ENCODE measurements around the gene CCDC158. TPM values are rescaled to one million over a fixed set of nuclear protein-coding genes. Genes with fewer than 3 reads are reported as not detected.
A peak's percentile ranks its signal among the peaks of the same experiment; 100 is the strongest.

CCDC158 gene
- total and polyA plus RNA-seq, 11 donors = 0.01 to 0.75 (median 0.23) TPM; not detected in 2

DNA sequence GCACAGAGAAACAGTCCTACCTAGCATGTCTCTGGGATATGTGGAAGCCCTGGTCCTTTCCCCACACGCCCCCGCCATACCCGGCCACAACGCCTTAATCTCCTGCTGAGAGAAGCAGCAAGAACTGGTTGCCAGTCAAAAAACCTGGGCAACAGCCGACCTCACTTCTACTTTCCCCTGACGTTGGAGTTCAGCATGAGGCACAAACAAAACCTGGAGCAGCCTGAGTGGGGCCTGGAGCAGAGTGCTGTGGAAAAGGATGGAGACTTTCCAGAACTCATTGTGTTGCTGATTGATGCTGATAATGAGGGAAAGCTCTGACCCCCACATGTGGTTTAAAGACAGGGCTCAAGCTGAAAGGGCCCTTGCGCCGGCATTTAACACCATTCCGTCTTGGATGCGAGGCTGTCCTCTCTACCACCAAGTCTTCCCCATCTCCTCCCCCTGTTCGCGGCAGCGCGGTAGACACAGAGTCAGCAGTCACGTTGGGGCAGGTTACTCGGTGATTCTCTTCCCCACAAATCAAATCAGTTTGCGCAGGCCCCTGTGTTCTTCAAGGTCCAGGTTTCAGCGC, 666 bp downstream of the CCDC158 start:
- no peak for TF ChIP-seq POLR2A (IDR thresholded peaks at IDR 0.05)
- TF ChIP-seq, protein P1, sequence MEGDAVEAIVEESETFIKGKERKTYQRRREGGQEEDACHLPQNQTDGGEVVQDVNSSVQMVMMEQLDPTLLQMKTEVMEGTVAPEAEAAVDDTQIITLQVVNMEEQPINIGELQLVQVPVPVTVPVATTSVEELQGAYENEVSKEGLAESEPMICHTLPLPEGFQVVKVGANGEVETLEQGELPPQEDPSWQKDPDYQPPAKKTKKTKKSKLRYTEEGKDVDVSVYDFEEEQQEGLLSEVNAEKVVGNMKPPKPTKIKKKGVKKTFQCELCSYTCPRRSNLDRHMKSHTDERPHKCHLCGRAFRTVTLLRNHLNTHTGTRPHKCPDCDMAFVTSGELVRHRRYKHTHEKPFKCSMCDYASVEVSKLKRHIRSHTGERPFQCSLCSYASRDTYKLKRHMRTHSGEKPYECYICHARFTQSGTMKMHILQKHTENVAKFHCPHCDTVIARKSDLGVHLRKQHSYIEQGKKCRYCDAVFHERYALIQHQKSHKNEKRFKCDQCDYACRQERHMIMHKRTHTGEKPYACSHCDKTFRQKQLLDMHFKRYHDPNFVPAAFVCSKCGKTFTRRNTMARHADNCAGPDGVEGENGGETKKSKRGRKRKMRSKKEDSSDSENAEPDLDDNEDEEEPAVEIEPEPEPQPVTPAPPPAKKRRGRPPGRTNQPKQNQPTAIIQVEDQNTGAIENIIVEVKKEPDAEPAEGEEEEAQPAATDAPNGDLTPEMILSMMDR (IDR thresholded peaks at IDR 0.05) = no peak
- Histone ChIP-seq H3K4me1 (peaks cover 0 to 12% (median 3%) of the 10 kb centered on the region in 12 donors), H3K27ac (no peak overlapping the region), H3K4me3 (peak overlapping the region in 11 of 12 donors; percentile 49 to 67 (median 59)), H3K36me3 (no peaks in the 10 kb centered on the region), H3K9me3 (no peaks in the 10 kb centered on the region), H3K27me3 (peaks cover 0 to 14% (median 0%) of the 10 kb centered on the region in 9 donors)
- DNase-seq (peak in 1 of 5 donors; percentile 30), ATAC-seq (peak in 1 of 4 donors; percentile 36)
- 41 to 54% (median 43%) methylated on average over 18 of the region's 18 CpGs for WGBS, 4 donors
- intact Hi-C loops (cut with DNase I) = loop anchor here in 3 of 10 donors (5.0 to 10.0 kb wide), 3 partner anchors 165 to 245 kb away; partner anchors contain the start of gene FAM47E (in 1 of the 3)

GRCh38 chr4:76410636-76411035, 10.3 kb downstream of the CCDC158 start:
- no peak for ATAC-seq

DNA sequence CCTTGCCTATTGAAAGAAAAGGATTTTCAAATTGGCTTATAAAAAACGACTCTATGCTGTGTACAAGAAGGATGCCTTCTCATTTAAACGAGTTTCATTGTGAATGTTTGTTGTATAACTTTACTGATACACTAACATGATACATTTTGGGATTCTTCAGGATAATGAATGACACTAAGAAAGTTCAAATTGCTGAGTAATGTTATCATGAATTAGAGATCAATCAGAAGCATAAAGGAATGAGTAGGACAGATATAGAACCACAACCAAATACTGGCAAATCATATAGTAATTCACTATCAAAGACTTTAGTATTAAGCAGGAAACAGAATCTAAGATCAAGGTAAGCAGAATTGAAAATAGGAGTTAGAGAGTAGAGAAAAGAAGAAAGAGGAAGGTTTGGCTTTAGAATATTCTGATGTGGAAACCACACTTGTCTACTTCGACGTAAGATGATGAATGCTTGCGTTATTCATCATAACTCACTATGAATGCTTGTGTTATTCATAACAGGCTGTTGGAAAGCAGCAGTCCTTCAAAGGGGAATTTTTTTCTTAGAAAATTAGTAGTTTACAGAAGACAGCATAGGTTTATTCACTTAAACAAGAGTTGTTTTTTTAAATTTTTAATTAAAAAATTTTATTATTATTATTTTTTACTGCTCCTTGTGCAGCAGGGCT, 13.4 kb downstream of the CCDC158 start:
- 69 to 79% (median 74%) methylated on average over 5 of the region's 5 CpGs for WGBS, 4 donors
- H3K4me3 ChIP-seq = no peak overlapping the region
- TF ChIP-seq POLR2A (IDR thresholded peaks at IDR 0.05) = no peak
- TF ChIP-seq, protein P1 (IDR thresholded peaks at IDR 0.05) = no peak

More at GRCh38 chr4:76410636-76411035, 10.3 kb downstream of the CCDC158 start:
- H3K36me3 ChIP-seq = no peaks in the 10 kb centered on the region
- TF ChIP-seq, protein P1 (IDR thresholded peaks at IDR 0.05) = no peak
- TF ChIP-seq POLR2A (IDR thresholded peaks at IDR 0.05) = no peak
- H3K4me1 ChIP-seq = no peaks in the 10 kb centered on the region
- no peaks in the 10 kb centered on the region for H3K9me3 ChIP-seq
- 83 to 90% (median 89%) methylated on average over 3 of the region's 3 CpGs for WGBS, 4 donors
- no peak overlapping the region for H3K27ac ChIP-seq
- intact Hi-C loops (cut with DNase I) = no loop called here
- H3K27me3 ChIP-seq = no peaks in the 10 kb centered on the region
- H3K4me3 ChIP-seq = no peak overlapping the region
- no peak for DNase-seq

GRCh38 chr4:76406081-76406480, 14.9 kb downstream of the CCDC158 start:
- Histone ChIP-seq H3K36me3 (no peaks in the 10 kb centered on the region), H3K27me3 (no peaks in the 10 kb centered on the region), H3K4me3 (no peak overlapping the region), H3K27ac (no peak overlapping the region), H3K9me3 (no peaks in the 10 kb centered on the region), H3K4me1 (no peaks in the 10 kb centered on the region)
- intact Hi-C loops (cut with DNase I) = no loop called here
- ATAC-seq (no peak), DNase-seq (no peak)
- TF ChIP-seq, protein P1 (IDR thresholded peaks at IDR 0.05) = no peak
- TF ChIP-seq POLR2A (IDR thresholded peaks at IDR 0.05) = no peak
- WGBS, 4 donors = 78 to 91% (median 87%) methylated on average over 5 of the region's 5 CpGs

More for the DNA sequence above, 13.4 kb downstream of the CCDC158 start:
- DNase-seq (no peak), ATAC-seq (no peak)
- no peak overlapping the region for H3K27ac ChIP-seq
- H3K9me3 ChIP-seq = no peaks in the 10 kb centered on the region
- no peaks in the 10 kb centered on the region for H3K27me3 ChIP-seq
- intact Hi-C loops (cut with DNase I) = no loop called here
- no peaks in the 10 kb centered on the region for H3K4me1 ChIP-seq
- no peaks in the 10 kb centered on the region for H3K36me3 ChIP-seq

Measured in heart left ventricle (tissue), 16 donors.